Right atrium auricular region (tissue), 2 donors: ENCODE results near the gene SYNDIG1. TPM values are rescaled to one million over a fixed set of nuclear protein-coding genes. Genes with fewer than 3 reads are reported as not detected.
"Not testable (repeated sequence)": the region's sequence is repeated elsewhere in the genome, so short reads cannot be mapped to it uniquely, and the experiment has no call there.

Source experiments
- DNase-seq: peaks from one replicate; pipeline ENCODE4 v3.0.0-alpha.2; 2019; ENCODE audit warnings: low spot score
- H3K27ac ChIP-seq, 2 donors: fragments of 200-600 bp; sonication (generic); 1 replicate in 1 of 2; 2 replicates in 1 of 2; pipeline ENCODE4 v1.5.1; 2016 to 2019
- H3K27me3 ChIP-seq, 2 donors: fragments of 200-600 bp; sonication (generic); one replicate each; pipeline versions ENCODE4 v1.5.1 to v1.6.0; 2017 to 2019
- H3K36me3 ChIP-seq: fragments of 200-600 bp; sonication (generic); one replicate; pipeline ENCODE4 v1.5.1; 2016
- H3K4me1 ChIP-seq, 2 donors: fragments of 200-600 bp; sonication (generic); one replicate each; pipeline versions ENCODE4 v1.5.1 to v1.6.0; 2017 to 2019
- H3K4me3 ChIP-seq, 2 donors: fragments of 200-600 bp; sonication (generic); 1 replicate in 1 of 2; 2 replicates in 1 of 2; pipeline ENCODE4 v1.5.1; 2017 to 2019; ENCODE audit warnings: mild to moderate bottlenecking in 1 of 2, moderate library complexity in 1 of 2
- H3K9me3 ChIP-seq, 2 donors: fragments of 200-600 bp; sonication (generic); one replicate each; pipeline ENCODE4 v1.5.1; 2019
- CTCF ChIP-seq, 2 donors: fragments of 200-600 bp; sonication (generic); IDR thresholded peaks; one replicate each; pipeline ENCODE4 v1.5.1; 2019; ENCODE audit warnings: antibody characterized with exemption in 2 of 2
- total RNA-seq, 2 donors: library from RNA; depleted of rRNA; stranded (reverse); fragments of >200 nt; gene quantifications; one replicate each; pipeline ENCODE4 v1.1.0, GENCODE V29; 2016

The SYNDIG1 gene
- total RNA-seq, 2 donors from 2014 or later = 21.7 to 38.1 TPM

GRCh38 chr20:24506146-24506545, 36.7 kb downstream of the SYNDIG1 start:
- no peaks in the 10 kb centered on the region for H3K9me3 ChIP-seq
- H3K27me3 ChIP-seq = no peaks in the 10 kb centered on the region
- peak overlapping the region; percentile 85 to 91 for H3K27ac ChIP-seq
- no peak for DNase-seq
- no peak for TF ChIP-seq CTCF (IDR thresholded peaks at IDR 0.05)
- no peaks in the 10 kb centered on the region for H3K36me3 ChIP-seq
- no peak overlapping the region for H3K4me3 ChIP-seq
- H3K4me1 ChIP-seq = peaks cover 0 to 33% of the 10 kb centered on the region in 2 donors

- DNase-seq = no peak
- Histone ChIP-seq H3K36me3 (no peaks in the 10 kb centered on the region), H3K27me3 (no peaks in the 10 kb centered on the region), H3K4me1 (peaks cover 0 to 28% of the 10 kb centered on the region in 2 donors), H3K9me3 (no peaks in the 10 kb centered on the region), H3K27ac (peak overlapping the region; percentile 85 to 91), H3K4me3 (no peak overlapping the region)
- no peak for TF ChIP-seq CTCF (IDR thresholded peaks at IDR 0.05)
These were observed 37.3 kb downstream of the SYNDIG1 start for GRCh38 chr20:24506696-24507095.

DNA sequence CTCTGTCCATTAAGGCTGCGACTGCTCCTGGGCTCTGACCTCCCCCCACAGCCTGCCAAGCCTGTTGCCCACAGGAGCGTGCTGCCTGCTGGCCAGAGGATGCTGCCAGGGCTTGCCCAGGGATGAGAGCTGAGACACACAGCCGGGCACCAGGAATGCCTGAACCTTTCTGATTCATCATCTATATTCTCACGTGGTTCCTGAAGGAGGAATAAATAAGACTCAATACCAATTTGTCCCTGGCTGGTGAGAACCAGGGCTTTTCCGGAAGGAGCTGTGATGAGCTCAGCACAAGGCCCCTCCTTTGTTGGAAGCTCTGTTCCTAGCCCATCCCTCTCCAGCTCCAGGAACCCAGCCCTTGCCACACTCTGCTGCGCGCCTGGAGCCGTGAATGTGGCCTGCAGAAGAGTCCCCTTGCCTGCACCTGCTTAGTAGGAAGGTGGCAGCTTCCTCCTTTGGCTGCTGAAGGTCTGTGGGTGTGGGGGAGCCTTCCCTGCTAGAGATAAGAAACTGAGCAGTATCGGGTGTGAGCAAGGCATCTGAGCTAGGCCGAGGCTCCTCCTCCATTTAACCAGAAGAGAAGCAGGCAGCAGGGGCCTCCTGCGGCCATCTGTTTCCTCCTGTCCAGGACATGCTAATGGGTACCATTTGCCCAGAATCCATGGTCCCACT, 37.9 kb downstream of the SYNDIG1 start:
- Histone ChIP-seq H3K36me3 (no peaks in the 10 kb centered on the region), H3K4me3 (no peak overlapping the region), H3K4me1 (peaks cover 0 to 21% of the 10 kb centered on the region in 2 donors), H3K9me3 (no peaks in the 10 kb centered on the region), H3K27me3 (no peaks in the 10 kb centered on the region), H3K27ac (peak overlapping the region; percentile 4 to 91)
- TF ChIP-seq CTCF (IDR thresholded peaks at IDR 0.05) = no peak
- no peak for DNase-seq

GRCh38 chr20:24512441-24512840, 43.0 kb downstream of the SYNDIG1 start:
- H3K27ac ChIP-seq, H3K9me3 ChIP-seq, H3K4me3 ChIP-seq, H3K27me3 ChIP-seq, DNase-seq, H3K4me1 ChIP-seq, H3K36me3 ChIP-seq: not testable (repeated sequence)

- Histone ChIP-seq H3K9me3 (no peaks in the 10 kb centered on the region), H3K4me1 (no peaks in the 10 kb centered on the region), H3K36me3 (no peaks in the 10 kb centered on the region), H3K27ac (no peak overlapping the region), H3K27me3 (no peaks in the 10 kb centered on the region), H3K4me3 (no peak overlapping the region)
- DNase-seq = no peak
- TF ChIP-seq CTCF (IDR thresholded peaks at IDR 0.05) = no peak
These were observed 49.1 kb downstream of the SYNDIG1 start for GRCh38 chr20:24518515-24518914.

DNA sequence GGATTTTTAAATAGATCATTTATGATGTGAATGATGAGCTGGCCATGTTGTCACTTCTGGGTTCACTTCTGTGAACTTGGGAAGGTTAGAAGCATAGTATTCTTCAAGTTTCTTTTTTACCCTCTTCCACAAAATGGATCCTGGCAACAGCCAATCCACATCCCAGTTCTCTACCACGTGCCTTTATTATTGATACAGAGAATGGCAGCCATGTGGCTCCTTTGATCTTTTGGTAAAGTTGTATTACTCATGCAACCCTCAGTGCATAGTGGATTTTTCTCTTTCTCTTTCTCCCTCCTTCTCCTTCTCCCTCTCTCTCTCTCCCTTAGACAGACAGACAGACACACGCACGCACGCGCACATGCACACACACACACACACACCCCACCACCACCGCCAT, 50.0 kb downstream of the SYNDIG1 start:
- Histone ChIP-seq H3K4me3 (no peak overlapping the region), H3K4me1 (no peaks in the 10 kb centered on the region), H3K27ac (no peak overlapping the region), H3K36me3 (no peaks in the 10 kb centered on the region), H3K9me3 (no peaks in the 10 kb centered on the region), H3K27me3 (no peaks in the 10 kb centered on the region)
- DNase-seq = no peak
- TF ChIP-seq CTCF (IDR thresholded peaks at IDR 0.05) = no peak
